Measurements from ENCODE around the gene SLBP. TPM values are rescaled to one million over a fixed set of nuclear protein-coding genes. Genes with fewer than 3 reads are reported as not detected.

SLBP gene
- total RNA-seq, 1 donor from 2014 or later, result 75.4 TPM

DNA sequence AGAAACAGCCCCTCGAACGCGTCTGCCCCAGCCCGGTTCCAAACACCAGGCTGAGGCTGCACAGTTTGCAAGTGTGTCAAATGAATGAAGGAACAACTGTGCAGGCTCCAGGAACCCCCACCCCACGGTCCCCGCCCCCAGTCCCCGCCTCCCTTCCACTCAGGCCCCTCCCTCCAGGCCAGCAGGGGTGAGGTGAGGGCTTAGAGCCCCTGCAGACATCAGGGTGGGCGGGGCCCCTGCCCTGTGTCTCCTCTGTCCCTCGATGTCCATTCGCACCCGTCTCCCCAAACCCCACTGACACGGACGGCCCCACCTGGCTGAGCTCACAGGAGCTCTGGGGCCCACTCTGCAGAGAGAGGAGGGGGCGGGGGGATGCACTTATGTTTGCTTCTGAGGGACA, 37.7 kb upstream of the SLBP start:
- no peak for DNase-seq (ENCODE audit: extremely low read depth, low read depth, low spot score)

GRCh38 chr4:1749370-1749769, 37.3 kb upstream of the SLBP start:
- DNase-seq (ENCODE audit: extremely low read depth, low read depth, low spot score), result no peak

DNA sequence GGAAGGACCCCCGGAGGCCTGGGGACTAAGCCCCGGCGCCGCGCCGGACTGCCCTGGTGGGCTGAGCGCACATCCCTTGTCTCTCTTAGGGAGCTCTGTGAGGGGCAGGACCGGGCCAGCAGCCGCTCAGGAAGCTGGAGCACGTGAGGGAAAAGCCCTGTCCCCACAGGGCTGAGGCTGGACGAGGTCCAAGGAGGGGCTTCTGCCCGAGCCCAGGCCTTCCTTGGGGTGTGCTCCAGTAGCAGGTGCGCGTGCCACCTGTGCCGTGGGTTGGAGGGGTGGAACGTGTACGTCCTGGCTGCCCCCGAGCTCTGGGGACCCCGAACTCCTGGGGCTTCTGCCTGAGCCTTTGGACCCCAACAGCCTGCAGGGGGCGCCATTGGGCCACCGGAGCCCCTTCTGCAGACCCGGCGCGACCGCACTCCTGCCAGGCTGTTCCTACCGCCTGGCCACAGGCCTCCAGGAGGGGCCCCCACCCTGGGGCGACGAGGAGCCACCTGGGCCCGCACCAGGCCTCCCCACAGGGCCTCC, 36.4 kb upstream of the SLBP start:
- no peak for DNase-seq (ENCODE audit: extremely low read depth, low read depth, low spot score)

GRCh38 chr4:1747603-1747967, 35.5 kb upstream of the SLBP start:
- no peak for DNase-seq (ENCODE audit: extremely low read depth, low read depth, low spot score)

DNA sequence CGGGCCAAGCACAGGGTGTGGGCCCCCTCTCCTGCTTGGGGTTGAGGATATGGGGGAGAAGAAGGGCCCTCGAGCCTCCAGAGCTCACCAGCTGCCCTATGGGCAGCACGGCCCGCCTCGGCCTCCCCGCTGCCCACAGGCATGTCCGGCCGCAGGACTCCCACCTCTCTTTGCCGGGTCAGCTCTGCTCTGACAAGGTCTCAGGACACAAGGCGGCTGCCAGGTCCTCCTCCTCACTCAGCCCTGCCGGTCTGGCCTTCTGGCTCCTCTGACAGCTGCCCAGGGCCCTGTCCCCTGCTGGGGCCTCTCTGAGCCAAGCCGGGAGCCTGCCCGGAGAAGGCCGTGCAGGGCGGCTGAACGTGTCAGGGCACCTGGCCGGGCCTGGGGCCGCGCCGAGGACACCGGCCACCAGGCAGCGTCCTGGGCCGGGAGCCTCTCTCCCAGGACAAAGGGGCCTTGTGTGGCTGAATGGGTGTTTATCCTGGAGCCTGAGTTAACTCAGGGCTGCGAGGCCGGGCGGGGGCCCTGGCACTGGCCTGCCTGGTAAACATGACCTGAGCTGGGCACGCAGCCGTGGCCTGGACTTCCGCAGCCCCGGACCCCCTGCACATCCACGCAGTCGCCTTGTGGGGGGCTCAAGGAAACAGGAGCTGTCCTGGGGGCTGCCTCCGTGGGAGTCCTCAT, 34.9 kb upstream of the SLBP start:
- DNase-seq (ENCODE audit: extremely low read depth, low read depth, low spot score), result no peak

- DNase-seq (ENCODE audit: extremely low read depth, low read depth, low spot score), result no peak
Observed at GRCh38 chr4:1746265-1746691, 34.2 kb upstream of the SLBP start.

- no peak for DNase-seq (ENCODE audit: extremely low read depth, low read depth, low spot score)
Observed at GRCh38 chr4:1745697-1746096, 33.6 kb upstream of the SLBP start.

GRCh38 chr4:1745165-1745564, 33.0 kb upstream of the SLBP start:
- DNase-seq (ENCODE audit: extremely low read depth, low read depth, low spot score), result no peak

DNA sequence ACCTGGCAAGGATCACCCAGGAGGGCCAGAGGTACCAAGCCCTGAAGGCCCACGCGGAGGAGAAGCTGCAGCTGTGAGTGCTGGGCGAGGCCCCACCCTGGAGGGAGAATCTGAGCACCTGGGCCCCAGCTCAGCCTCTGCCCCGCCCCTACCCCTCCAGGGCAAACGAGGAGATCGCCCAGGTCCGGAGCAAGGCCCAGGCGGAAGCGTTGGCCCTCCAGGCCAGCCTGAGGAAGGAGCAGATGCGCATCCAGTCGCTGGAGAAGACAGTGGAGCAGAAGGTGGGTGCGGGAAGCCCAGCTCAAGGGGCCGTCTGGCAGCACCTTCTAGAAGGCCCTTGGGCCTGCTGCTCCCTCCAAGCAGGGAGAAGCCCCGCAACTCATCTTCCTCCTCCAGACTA, 32.4 kb upstream of the SLBP start:
- no peak for DNase-seq (ENCODE audit: extremely low read depth, low read depth, low spot score)

- no peak for DNase-seq (ENCODE audit: extremely low read depth, low read depth, low spot score)
Observed at GRCh38 chr4:1743975-1744374, 31.9 kb upstream of the SLBP start.

DNA sequence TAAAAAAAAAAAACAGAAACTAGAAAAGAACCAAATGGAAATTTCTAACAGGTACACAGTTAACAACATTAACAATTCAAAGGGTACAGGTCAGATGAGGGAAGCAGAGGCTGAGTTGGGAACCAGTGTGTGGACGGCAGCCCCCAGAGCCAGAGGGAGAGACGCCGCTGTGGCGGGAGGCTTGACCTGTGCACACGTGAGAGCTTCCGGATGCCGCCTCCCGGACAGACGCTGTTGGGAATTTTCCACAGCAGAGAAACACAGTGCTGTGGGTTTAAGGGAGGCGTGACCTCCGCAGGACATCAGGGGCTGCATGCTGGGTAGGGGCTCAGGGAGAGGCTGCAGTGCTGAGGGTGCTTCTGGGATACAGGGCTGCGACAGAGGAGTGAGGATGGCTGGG, 31.4 kb upstream of the SLBP start:
- DNase-seq (ENCODE audit: extremely low read depth, low read depth, low spot score), result no peak

- DNase-seq (ENCODE audit: extremely low read depth, low read depth, low spot score), result no peak
Observed at GRCh38 chr4:1741208-1741607, 29.1 kb upstream of the SLBP start.

- no peak for DNase-seq (ENCODE audit: extremely low read depth, low read depth, low spot score)
Observed at GRCh38 chr4:1740021-1740545, 28.0 kb upstream of the SLBP start.

- no peak for DNase-seq (ENCODE audit: extremely low read depth, low read depth, low spot score)
Observed at GRCh38 chr4:1739358-1739757, 27.2 kb upstream of the SLBP start.

GRCh38 chr4:1738410-1738809, 26.3 kb upstream of the SLBP start:
- DNase-seq (ENCODE audit: extremely low read depth, low read depth, low spot score), result no peak

DNA sequence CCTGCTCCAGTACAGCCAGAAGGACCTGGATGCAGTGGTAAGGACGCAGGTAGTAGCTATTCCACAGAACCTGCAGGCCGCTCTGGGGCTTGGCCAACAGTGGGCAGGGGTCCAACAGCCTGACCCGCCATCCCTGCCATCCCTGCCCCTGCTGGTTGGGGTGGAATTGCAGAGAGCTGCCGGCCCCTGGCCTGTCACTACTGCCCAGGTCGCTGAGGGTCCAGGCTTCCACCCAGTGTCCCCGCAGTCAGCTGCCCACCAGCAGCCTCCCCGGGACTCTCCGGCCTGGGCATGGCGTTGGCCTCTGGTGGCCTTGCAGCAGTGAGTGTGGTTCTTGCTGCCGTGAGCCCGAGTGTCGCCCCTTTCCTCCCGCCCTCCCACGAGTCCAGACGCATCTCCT, 25.5 kb upstream of the SLBP start:
- DNase-seq (ENCODE audit: extremely low read depth, low read depth, low spot score), result no peak

- DNase-seq (ENCODE audit: extremely low read depth, low read depth, low spot score), result no peak
Observed at GRCh38 chr4:1736812-1737211, 24.7 kb upstream of the SLBP start.

DNA sequence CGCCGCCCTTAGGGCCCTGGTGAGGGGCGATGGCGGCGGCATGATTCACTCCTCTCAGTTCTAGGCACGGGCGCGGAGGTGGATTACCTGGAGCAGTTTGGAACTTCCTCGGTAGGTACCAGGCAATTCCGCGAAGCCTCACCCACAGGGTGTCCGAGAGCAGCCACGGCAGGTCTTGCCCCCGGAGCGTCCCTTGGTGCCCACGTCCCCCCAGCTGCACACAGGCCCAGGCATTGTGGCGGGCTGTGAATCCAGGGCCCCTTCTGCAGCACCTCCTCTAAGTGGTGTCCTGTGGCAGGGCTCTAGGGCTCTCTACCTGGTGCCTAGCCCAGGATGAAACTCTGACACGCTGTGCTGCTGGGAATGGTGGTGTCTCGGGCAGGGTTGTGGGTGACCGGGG, 23.1 kb upstream of the SLBP start:
- DNase-seq (ENCODE audit: extremely low read depth, low read depth, low spot score), result no peak

DNA sequence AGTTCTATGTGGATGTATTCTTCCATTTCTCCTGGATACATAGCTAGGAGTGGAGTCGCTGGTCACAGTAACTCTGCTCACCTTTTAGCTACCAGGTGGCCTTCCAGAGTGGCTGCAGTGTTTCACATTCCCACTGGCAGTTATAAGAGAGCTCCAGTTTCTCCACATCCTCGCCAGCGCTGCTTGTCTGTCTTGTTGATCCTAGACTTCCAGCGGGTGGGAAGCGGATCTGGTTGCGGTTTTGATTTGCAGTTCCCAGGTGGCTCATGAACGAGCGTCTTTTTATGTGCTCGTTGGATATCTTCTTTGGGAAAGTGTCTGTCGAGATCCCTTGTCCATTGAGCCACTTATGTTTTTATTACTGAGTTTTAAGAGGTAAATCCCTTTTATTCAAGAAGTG, 20.8 kb upstream of the SLBP start:
- no peak for DNase-seq (ENCODE audit: extremely low read depth, low read depth, low spot score)

DNA sequence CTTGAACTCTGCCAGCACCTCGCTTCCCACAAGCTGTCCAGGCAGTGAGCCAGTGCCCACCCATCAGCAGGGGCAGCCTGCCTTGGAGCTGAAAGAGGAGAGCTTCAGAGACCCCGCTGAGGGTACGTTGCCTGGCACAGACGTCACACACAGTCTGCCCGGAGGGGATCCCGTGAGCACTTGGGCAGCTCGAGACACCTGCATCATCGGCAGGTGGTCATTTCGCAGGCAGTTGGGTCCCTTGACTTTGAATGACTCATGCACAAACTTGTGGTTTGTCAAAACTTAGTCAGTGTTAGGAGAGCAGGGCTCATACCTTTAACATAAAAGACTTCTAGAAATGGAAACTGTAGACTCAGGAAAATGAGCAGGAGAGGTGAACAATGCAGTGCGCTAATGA, 19.1 kb upstream of the SLBP start:
- DNase-seq (ENCODE audit: extremely low read depth, low read depth, low spot score), result no peak

DNA sequence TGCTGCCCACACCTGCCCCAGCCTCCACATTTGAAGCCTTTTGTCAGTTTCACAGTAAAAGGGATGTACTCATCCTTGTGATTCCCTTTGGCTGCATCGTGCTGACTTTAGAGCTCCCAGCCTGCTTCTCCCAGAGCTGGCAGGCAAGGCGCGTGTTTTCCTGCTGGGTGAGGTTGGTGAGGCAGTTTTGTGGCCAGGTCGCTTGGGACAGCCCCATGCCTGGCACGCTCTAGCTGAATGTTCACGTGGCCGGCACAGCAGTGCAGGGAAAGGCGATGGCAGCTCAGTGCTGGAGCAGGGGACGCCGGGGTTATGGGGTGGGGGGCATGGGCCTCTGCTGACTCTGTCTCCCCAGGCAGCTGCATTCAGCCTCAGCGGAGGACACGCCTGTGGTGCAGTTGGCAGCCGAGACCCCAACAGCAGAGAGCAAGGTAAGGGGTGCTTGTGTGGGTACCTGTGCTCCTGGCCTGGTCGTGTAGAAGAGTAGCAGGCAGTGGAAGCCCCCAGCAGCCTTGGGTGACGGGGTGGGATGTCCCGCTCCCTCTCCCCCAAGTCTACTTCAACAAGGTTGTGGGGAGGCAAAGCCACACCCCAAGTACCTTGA, 18.5 kb upstream of the SLBP start:
- no peak for DNase-seq (ENCODE audit: extremely low read depth, low read depth, low spot score)

Data from glomerular endothelial cell (primary cell).